ENCODE data around the gene MUC6.

- TF ChIP-seq POLR2A (IDR thresholded peaks at IDR 0.05): no peak
- TF ChIP-seq CTCF (IDR thresholded peaks at IDR 0.05 in 4 of 5, conservative IDR thresholded peaks at IDR 0.05 in 1 of 5): no peak
These were observed 60.7 kb downstream of the MUC6 start for GRCh38 chr11:975827-976226.
